Right lobe of liver (tissue), 6 donors: Measurements from ENCODE around the gene TNRC6C. TPM values are rescaled to one million over a fixed set of nuclear protein-coding genes. Genes with fewer than 3 reads are reported as not detected.
"Not testable (repeated sequence)": the region's sequence is repeated elsewhere in the genome, so short reads cannot be mapped to it uniquely, and the experiment has no call there.

ENCODE experiments used
- ATAC-seq, 4 donors: fragments of 200-7000 bp; cut with Tn5 transposase; one replicate each; pipeline ENCODE4 v1.9.1; 2020; ENCODE audit warnings: mild to moderate bottlenecking in 4 of 4, moderate library complexity in 4 of 4
- DNase-seq, 3 donors: peaks; one replicate each; pipeline ENCODE4 v3.0.0-alpha.2; 2020
- H3K27ac ChIP-seq, 3 donors: fragments of 200-600 bp; one replicate each; pipeline ENCODE4 v1.8.0; 2022
- H3K27me3 ChIP-seq, 2 donors: fragments of 200-600 bp; one replicate each; pipeline ENCODE4 v1.8.0; 2022
- H3K36me3 ChIP-seq, 4 donors: fragments of 200-600 bp; sonication (generic) in 1 of 4; one replicate each; pipeline versions ENCODE4 v1.5.1 to v1.8.0; 2017 to 2022; ENCODE audit warnings: control low read depth in 1 of 4
- H3K4me1 ChIP-seq, 4 donors: fragments of 200-600 bp; sonication (generic) in 1 of 4; one replicate each; pipeline versions ENCODE4 v1.5.1 to v1.8.0; 2017 to 2022; ENCODE audit warnings: control low read depth in 1 of 4
- H3K4me3 ChIP-seq, 3 donors: fragments of 200-600 bp; one replicate each; pipeline ENCODE4 v1.8.0; 2022
- H3K9me3 ChIP-seq, 4 donors: fragments of 200-600 bp; sonication (generic) in 1 of 4; one replicate each; pipeline versions ENCODE4 v1.5.1 to v1.8.0; 2017 to 2022; ENCODE audit warnings: control low read depth in 1 of 4
- CTCF ChIP-seq, 4 donors: fragments of 200-600 bp in 3 of 4; fragments of 450-650 bp in 1 of 4; IDR thresholded peaks; one replicate each; pipeline versions ENCODE4 v1.5.1 to v1.8.0; 2016 to 2022; ENCODE audit warnings: antibody characterized with exemption in 4 of 4, mild to moderate bottlenecking in 2 of 4
- POLR2A ChIP-seq: fragments of 450-650 bp; IDR thresholded peaks from one replicate; pipeline ENCODE4 v1.6.1; 2017; ENCODE audit warnings: antibody characterized with exemption, mild to moderate bottlenecking
- WGBS: methylation state at CpG from one replicate; pipeline ENCODE4 v1.1.6; 2018; ENCODE audit warnings: low coverage, low lambda C conversion rate; ENCODE audit not compliant: insufficient coverage; ENCODE audit errors: missing lambda C conversion rate; 5-methylcytosine and 5-hydroxymethylcytosine counted together
- intact Hi-C, 2 donors: fragments of 100-400 bp; cut with DNase I; formaldehyde crosslinking; loops; one replicate each; pipeline versions ENCODE4 v1.11.2 to v1.14.1; 2022
- total RNA-seq, 6 experiments: library from RNA; depleted of rRNA in 2 of 6; stranded (reverse); fragments of >200 nt in 2 of 6; fragmentation: NEBNext Ultra II Directional in 3 of 6; extraction: Animal tissue kit (Norgen Biotek cat#: 25700) in 3 of 6; gene quantifications; one replicate each; pipeline versions ENCODE4 v1.1.0 to v1.2.4, GENCODE V29; 2016 to 2023
- donor health status: DM: no; HTN: yes; CAD: no.
- donor health status: DM: no; HTN: no; CAD: no.
- donor health status: DM: no; HTN: no; CAD: no.
- donor health status: DM: no; HTN: yes; CAD: no.
- donor health status: DM: no; HTN: yes; CAD: no.

Gene TNRC6C
- total RNA-seq, 6 experiments from 2014 or later: 1.9 to 10.6 (median 7.7) TPM

- intact Hi-C loops: no loop called here
These were observed 3.8 kb downstream of the TNRC6C start for GRCh38 chr17:77962348-77962747.

GRCh38 chr17:77963441-77963840 lies 4.9 kb downstream of the TNRC6C start:
- intact Hi-C loops: no loop called here
- peaks cover 0 to 10% (median 0%) of the 10 kb centered on the region in 4 donors for H3K4me1 ChIP-seq
- ATAC-seq (peak; percentile 54 to 63 (median 58)), DNase-seq (no peak)
- H3K27me3 ChIP-seq: no peaks in the 10 kb centered on the region
- no peaks in the 10 kb centered on the region for H3K36me3 ChIP-seq
- no peak overlapping the region for H3K4me3 ChIP-seq
- H3K27ac ChIP-seq: no peak overlapping the region
- WGBS: 41% methylated on average over 2 of the region's 2 CpGs
- H3K9me3 ChIP-seq: no peaks in the 10 kb centered on the region
- no peak for TF ChIP-seq CTCF (IDR thresholded peaks at IDR 0.05)
- TF ChIP-seq POLR2A: no peak

More at GRCh38 chr17:77962348-77962747, 3.8 kb downstream of the TNRC6C start:
- Histone ChIP-seq H3K36me3 (no peaks in the 10 kb centered on the region), H3K4me1 (peaks cover 0 to 10% (median 0%) of the 10 kb centered on the region in 4 donors), H3K4me3 (no peak overlapping the region), H3K27ac (no peak overlapping the region), H3K27me3 (no peaks in the 10 kb centered on the region), H3K9me3 (no peaks in the 10 kb centered on the region)
- no peak for DNase-seq
- TF ChIP-seq POLR2A: no peak
- TF ChIP-seq CTCF (IDR thresholded peaks at IDR 0.05): no peak
- no peak for ATAC-seq
- WGBS: 85% methylated on average over 6 of the region's 6 CpGs

- intact Hi-C loops: no loop called here
- H3K27ac ChIP-seq: no peak overlapping the region
- no peaks in the 10 kb centered on the region for H3K9me3 ChIP-seq
- no peak overlapping the region for H3K4me3 ChIP-seq
- ATAC-seq (no peak), DNase-seq (no peak)
- 96% methylated on average over 3 of the region's 3 CpGs for WGBS
- H3K4me1 ChIP-seq: peaks cover 0 to 3% (median 0%) of the 10 kb centered on the region in 4 donors
- H3K27me3 ChIP-seq: no peaks in the 10 kb centered on the region
- TF ChIP-seq POLR2A (no peak), CTCF (IDR thresholded peaks at IDR 0.05) (no peak)
- H3K36me3 ChIP-seq: no peaks in the 10 kb centered on the region
These were observed 6.8 kb downstream of the TNRC6C start for GRCh38 chr17:77965352-77965751.

- intact Hi-C loops: no loop called here
- Histone ChIP-seq H3K4me1 (no peaks in the 10 kb centered on the region), H3K27ac (no peak overlapping the region), H3K4me3 (no peak overlapping the region), H3K9me3 (no peaks in the 10 kb centered on the region), H3K27me3 (no peaks in the 10 kb centered on the region), H3K36me3 (no peaks in the 10 kb centered on the region)
- WGBS: 71% methylated on average over 2 of the region's 2 CpGs
- DNase-seq (no peak), ATAC-seq (no peak)
- TF ChIP-seq POLR2A (no peak), CTCF (IDR thresholded peaks at IDR 0.05) (no peak)
These were observed 8.0 kb downstream of the TNRC6C start for GRCh38 chr17:77966476-77966875.

- Histone ChIP-seq H3K4me1 (no peaks in the 10 kb centered on the region), H3K36me3 (no peaks in the 10 kb centered on the region), H3K9me3 (no peaks in the 10 kb centered on the region), H3K4me3 (no peak overlapping the region), H3K27me3 (no peaks in the 10 kb centered on the region), H3K27ac (no peak overlapping the region)
- WGBS: 73% methylated on average over 3 of the region's 3 CpGs
- TF ChIP-seq POLR2A (no peak), CTCF (IDR thresholded peaks at IDR 0.05) (no peak)
- intact Hi-C loops: no loop called here
- DNase-seq: no peak
- ATAC-seq: no peak
These were observed 10.3 kb downstream of the TNRC6C start for GRCh38 chr17:77968788-77969187.

- intact Hi-C loops, H3K9me3 ChIP-seq, DNase-seq, H3K27me3 ChIP-seq, H3K4me1 ChIP-seq, H3K27ac ChIP-seq, H3K4me3 ChIP-seq, H3K36me3 ChIP-seq, ATAC-seq: not testable (repeated sequence)
- 100% methylated on average over 3 of the region's 3 CpGs for WGBS
These were observed 13.8 kb downstream of the TNRC6C start for GRCh38 chr17:77972271-77972670.
